22Rv1 (cell line): ENCODE measurements around the gene WDR35.
A peak's percentile ranks its signal among the peaks of the same experiment; 100 is the strongest.

ENCODE experiments used
- H3K27ac ChIP-seq: fragments of 450-650 bp; 2 replicates; pipeline ENCODE4 v1.5.1; 2017
- CTCF ChIP-seq: fragments of 450-650 bp; IDR thresholded peaks from 2 replicates; pipeline ENCODE4 v1.5.1; 2017; ENCODE audit warnings: mild to moderate bottlenecking
- ZFX ChIP-seq: fragments of 450-650 bp; IDR thresholded peaks from 2 replicates; pipeline ENCODE4 v1.6.1; 2017; ENCODE audit warnings: antibody characterized with exemption, borderline replicate concordance

Gene WDR35

GRCh38 chr2:20027705-20028434, 38.0 kb upstream of the WDR35 start:
- peak overlapping the region; percentile 29 for H3K27ac ChIP-seq
- TF ChIP-seq ZFX (no peak), CTCF (no peak)

- H3K27ac ChIP-seq, result peak overlapping the region; percentile 29
- no peak for TF ChIP-seq CTCF
- TF ChIP-seq ZFX, result no peak
Observed at GRCh38 chr2:20027260-20027677, 37.4 kb upstream of the WDR35 start.

GRCh38 chr2:20025065-20025786, 35.3 kb upstream of the WDR35 start:
- no peak for TF ChIP-seq CTCF
- no peak for TF ChIP-seq ZFX

GRCh38 chr2:20023688-20024087, 33.8 kb upstream of the WDR35 start:
- TF ChIP-seq ZFX, result no peak
- TF ChIP-seq CTCF, result no peak
- H3K27ac ChIP-seq, result no peak overlapping the region

More at GRCh38 chr2:20025065-20025786, 35.3 kb upstream of the WDR35 start:
- no peak overlapping the region for H3K27ac ChIP-seq

DNA sequence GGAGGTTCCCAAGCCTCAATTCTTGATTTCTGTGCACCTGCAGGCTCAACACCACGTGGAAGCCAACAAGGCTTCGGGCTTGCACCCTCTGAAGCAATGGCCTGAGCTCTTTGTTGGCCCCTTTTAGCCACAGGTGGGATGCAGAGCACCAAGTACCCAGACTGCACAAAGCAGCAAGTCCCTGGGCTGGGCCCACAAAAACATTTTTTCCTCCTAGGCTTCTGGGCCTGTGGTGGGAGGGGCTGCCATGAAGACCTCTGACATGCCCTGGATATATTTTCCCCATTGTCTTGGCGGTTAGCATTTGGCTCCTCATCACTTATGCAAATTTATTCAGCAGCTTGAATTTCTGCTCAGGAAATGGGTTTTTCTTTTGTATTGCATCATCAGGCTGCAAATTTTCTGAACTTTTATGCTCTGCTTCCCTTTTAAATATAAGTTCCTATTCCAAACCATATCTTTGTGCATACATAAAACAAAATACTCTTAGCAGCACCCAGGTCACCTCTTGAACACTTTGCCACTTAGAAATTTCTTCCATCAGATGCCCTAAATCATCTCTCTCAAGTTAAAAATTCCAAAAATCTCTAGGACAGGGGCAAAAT, 31.6 kb upstream of the WDR35 start:
- TF ChIP-seq CTCF, result no peak
- no peak for TF ChIP-seq ZFX
- no peak overlapping the region for H3K27ac ChIP-seq

DNA sequence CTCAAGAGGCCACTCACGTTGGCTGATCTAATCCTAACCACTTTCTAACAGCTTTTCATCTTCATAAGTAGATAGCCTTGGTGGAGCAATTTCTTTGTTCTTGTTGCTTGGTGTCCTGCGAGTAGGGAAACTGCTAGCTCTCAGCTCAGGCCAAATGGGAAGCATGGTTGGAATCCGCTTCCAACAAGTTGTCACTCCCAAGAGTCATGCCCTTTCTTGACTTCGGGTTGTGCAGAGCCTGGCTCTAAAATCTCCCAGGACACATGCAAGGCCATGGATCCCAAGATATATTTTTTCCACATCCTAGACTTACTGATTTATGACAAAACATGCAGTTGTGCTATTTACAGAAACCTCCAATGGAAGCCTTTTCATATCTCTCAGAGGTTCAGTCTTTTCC, 29.8 kb upstream of the WDR35 start:
- no peak overlapping the region for H3K27ac ChIP-seq
- TF ChIP-seq CTCF, result no peak
- no peak for TF ChIP-seq ZFX
